K562 (cell line): Measurements from ENCODE around the gene JUND. TPM values are rescaled to one million over a fixed set of nuclear protein-coding genes. Genes with fewer than 3 reads are reported as not detected.

Experiments
- CBX1 ChIP-seq: sonication (generic); IDR thresholded peaks from 2 replicates; pipeline ENCODE4 v1.6.1; 2016; ENCODE audit warnings: antibody characterized with exemption, low read depth, mild to moderate bottlenecking
- FOXA3 ChIP-seq, 2 experiments: fragments of 450-650 bp in 1 of 2; sonication (generic) in 1 of 2; formaldehyde crosslinking; IDR thresholded peaks in 1 of 2; conservative IDR thresholded peaks in 1 of 2; 2 replicates each; pipeline versions ENCODE4 v1.4.0 to v1.8.0; 2020 to 2022; ENCODE audit warnings: mild to moderate bottlenecking in 2 of 2, missing genetic modification reagents in 1 of 2
- HNRNPLL ChIP-seq: fragments of 200-400 bp; formaldehyde crosslinking; IDR thresholded peaks from 2 replicates; pipeline ENCODE4 v1.6.1; 2017; ENCODE audit warnings: low read length, low read depth, mild to moderate bottlenecking; ENCODE audit not compliant: poor library complexity, severe bottlenecking
- KAT7 ChIP-seq: sonication (generic); formaldehyde crosslinking; IDR thresholded peaks from 2 replicates; pipeline ENCODE4 v1.8.0; 2022; ENCODE audit warnings: missing genetic modification reagents, mild to moderate bottlenecking, borderline replicate concordance
- SMARCB1 ChIP-seq: IDR thresholded peaks from 2 replicates; pipeline ENCODE4 v1.6.1; 2011; ENCODE audit warnings: improper control_type of control experiment, low read depth; ENCODE audit not compliant: insufficient read length
- TCF3 ChIP-seq: sonication (generic); formaldehyde crosslinking; IDR thresholded peaks from 2 replicates; pipeline ENCODE4 v1.4.0; 2020; ENCODE audit warnings: mild to moderate bottlenecking, missing genetic modification reagents
- ZNF445 ChIP-seq: fragments of 250-450 bp; sonication (Bioruptor Pico); IDR thresholded peaks from 2 replicates; pipeline ENCODE4 v1.4.0; 2020; ENCODE audit warnings: low read depth, mild to moderate bottlenecking, moderate library complexity
- ZNF77 ChIP-seq: fragments of 250-450 bp; sonication (Bioruptor Pico); IDR thresholded peaks from 2 replicates; pipeline ENCODE4 v1.5.0; 2020
- polyA plus RNA-seq, 8 experiments: library from polyadenylated mRNA; depleted of rRNA in 4 of 8; stranded (reverse) in 5 of 8; unstranded in 3 of 8; fragments of >200 nt; fragmentation: Nextera tagmentation in 2 of 8; fragmentation: Illumina TruSeq in 1 of 8; extraction: Ambion mirVana in 2 of 8; extraction: Trizol in 1 of 8; gene quantifications; 2 replicates each; pipeline versions ENCODE4 v1.2.1 to v1.2.3, GENCODE V29; 2011 to 2014; ENCODE audit warnings: inconsistent platforms in 1 of 8, missing spikeins in 1 of 8
- total RNA-seq, 7 experiments: library from RNA; depleted of rRNA in 6 of 7; stranded (reverse); fragments of >200 nt in 6 of 7; fragmentation: Illumina TruSeq in 2 of 7; extraction: Trizol in 2 of 7; gene quantifications; 2 replicates each; pipeline versions ENCODE4 v1.2.1 to v1.2.3, GENCODE V29; 2011 to 2021; ENCODE audit warnings: low replicate concordance in 1 of 7
- TF ChIP-seq, protein P1 (sequence below): fragments of 450-650 bp; IDR thresholded peaks from 2 replicates; pipeline ENCODE4 v1.6.1; 2016; ENCODE audit warnings: missing biosample characterization, missing genetic modification characterization
- TF ChIP-seq, protein P2 (sequence below): fragments of 250-450 bp; sonication (Bioruptor Pico); IDR thresholded peaks from 2 replicates; pipeline ENCODE4 v1.8.0; 2022; ENCODE audit warnings: inconsistent platforms, mild to moderate bottlenecking, moderate library complexity, borderline replicate concordance
- TF ChIP-seq, protein P3 (sequence below), 2 experiments: IDR thresholded peaks; 2 replicates each; pipeline ENCODE4 v1.6.1; 2012; ENCODE audit warnings: improper control_type of control experiment in 2 of 2, low read depth in 2 of 2, low read length in 2 of 2, borderline replicate concordance in 1 of 2
- TF ChIP-seq, protein P4 (sequence below), 2 experiments: fragments of 450-650 bp; IDR thresholded peaks; 2 replicates each; pipeline ENCODE4 v1.6.1; 2018; ENCODE audit warnings: mild to moderate bottlenecking in 2 of 2, low read depth in 1 of 2; ENCODE audit not compliant: partially characterized antibody in 2 of 2
- TF ChIP-seq, protein P5 (sequence below): fragments of 250-450 bp; sonication (Bioruptor Pico); IDR thresholded peaks from 2 replicates; pipeline ENCODE4 v1.9.0; 2021; ENCODE audit warnings: mild to moderate bottlenecking, inconsistent platforms

The JUND gene
- total and polyA plus RNA-seq, 9 of the 15 experiments (the other 6 are each of a cell fraction or from before 2014, with no cell fraction given): 6.4 to 286 (median 42.3) TPM

DNA sequence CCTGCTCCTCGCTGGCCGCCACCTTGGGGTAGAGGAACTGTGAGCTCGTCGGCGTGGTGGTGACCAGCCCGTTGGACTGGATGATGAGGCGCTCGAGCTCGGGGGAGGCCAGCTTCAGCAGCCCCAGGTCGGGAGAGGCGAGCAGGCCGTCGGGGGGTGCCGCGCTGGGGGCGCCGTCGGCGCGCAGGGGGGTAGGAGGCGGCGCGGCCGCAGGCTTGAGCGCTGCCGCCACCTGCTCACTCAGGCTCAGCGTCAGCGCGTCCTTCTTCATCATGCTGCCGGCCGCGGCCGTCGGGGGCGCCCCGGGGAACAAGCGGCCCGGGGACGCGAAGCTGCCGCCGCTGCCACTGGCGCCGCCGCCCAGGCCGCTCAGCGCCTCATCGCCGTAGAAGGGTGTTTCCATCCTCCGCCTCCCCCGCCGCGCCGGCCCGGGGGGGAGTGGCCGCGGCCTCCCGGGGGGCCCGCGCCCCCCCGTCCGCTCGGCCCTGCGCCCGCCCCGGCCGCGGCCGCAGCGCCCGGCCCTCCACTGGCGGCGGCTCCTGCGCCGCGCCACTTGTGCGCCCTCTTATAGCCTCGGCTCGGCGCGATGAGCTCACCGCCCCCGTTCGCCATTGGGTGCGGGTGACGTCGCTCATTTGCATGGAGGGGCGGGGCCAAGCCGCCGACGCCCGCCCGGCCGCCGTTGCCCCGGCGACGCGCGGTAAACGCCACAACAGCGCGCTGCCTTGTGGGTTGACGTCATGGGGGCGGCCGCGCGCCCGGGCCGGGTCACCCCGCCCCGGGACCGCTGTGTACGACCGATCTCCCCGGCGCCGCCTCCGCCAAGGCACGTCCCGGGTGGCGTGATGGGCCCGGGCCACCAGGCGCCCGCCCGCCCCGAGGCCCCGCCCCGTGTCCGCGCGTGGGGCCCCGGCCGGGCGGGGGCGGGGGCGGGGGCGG is at the start of gene JUND (continued):
- TF ChIP-seq, protein P1, sequence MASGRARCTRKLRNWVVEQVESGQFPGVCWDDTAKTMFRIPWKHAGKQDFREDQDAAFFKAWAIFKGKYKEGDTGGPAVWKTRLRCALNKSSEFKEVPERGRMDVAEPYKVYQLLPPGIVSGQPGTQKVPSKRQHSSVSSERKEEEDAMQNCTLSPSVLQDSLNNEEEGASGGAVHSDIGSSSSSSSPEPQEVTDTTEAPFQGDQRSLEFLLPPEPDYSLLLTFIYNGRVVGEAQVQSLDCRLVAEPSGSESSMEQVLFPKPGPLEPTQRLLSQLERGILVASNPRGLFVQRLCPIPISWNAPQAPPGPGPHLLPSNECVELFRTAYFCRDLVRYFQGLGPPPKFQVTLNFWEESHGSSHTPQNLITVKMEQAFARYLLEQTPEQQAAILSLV (tag): no peak
- no peak; a peak in 1 of 4 replicates for TF ChIP-seq FOXA3 (CRISPR knock-in tag; conservative IDR thresholded peaks at IDR 0.05 in 1 of 2, IDR thresholded peaks at IDR 0.05 in 1 of 2)
- TF ChIP-seq, protein P2, sequence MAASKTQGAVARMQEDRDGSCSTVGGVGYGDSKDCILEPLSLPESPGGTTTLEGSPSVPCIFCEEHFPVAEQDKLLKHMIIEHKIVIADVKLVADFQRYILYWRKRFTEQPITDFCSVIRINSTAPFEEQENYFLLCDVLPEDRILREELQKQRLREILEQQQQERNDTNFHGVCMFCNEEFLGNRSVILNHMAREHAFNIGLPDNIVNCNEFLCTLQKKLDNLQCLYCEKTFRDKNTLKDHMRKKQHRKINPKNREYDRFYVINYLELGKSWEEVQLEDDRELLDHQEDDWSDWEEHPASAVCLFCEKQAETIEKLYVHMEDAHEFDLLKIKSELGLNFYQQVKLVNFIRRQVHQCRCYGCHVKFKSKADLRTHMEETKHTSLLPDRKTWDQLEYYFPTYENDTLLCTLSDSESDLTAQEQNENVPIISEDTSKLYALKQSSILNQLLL: no peak
- TF ChIP-seq, protein P3, sequence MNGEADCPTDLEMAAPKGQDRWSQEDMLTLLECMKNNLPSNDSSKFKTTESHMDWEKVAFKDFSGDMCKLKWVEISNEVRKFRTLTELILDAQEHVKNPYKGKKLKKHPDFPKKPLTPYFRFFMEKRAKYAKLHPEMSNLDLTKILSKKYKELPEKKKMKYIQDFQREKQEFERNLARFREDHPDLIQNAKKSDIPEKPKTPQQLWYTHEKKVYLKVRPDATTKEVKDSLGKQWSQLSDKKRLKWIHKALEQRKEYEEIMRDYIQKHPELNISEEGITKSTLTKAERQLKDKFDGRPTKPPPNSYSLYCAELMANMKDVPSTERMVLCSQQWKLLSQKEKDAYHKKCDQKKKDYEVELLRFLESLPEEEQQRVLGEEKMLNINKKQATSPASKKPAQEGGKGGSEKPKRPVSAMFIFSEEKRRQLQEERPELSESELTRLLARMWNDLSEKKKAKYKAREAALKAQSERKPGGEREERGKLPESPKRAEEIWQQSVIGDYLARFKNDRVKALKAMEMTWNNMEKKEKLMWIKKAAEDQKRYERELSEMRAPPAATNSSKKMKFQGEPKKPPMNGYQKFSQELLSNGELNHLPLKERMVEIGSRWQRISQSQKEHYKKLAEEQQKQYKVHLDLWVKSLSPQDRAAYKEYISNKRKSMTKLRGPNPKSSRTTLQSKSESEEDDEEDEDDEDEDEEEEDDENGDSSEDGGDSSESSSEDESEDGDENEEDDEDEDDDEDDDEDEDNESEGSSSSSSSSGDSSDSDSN (IDR thresholded peaks at IDR 0.05; ENCODE audit: borderline replicate concordance in 1 of 2, low read depth in 2 of 2, low read length in 2 of 2): peak; percentile 96 to 97
- TF ChIP-seq, protein P4, sequence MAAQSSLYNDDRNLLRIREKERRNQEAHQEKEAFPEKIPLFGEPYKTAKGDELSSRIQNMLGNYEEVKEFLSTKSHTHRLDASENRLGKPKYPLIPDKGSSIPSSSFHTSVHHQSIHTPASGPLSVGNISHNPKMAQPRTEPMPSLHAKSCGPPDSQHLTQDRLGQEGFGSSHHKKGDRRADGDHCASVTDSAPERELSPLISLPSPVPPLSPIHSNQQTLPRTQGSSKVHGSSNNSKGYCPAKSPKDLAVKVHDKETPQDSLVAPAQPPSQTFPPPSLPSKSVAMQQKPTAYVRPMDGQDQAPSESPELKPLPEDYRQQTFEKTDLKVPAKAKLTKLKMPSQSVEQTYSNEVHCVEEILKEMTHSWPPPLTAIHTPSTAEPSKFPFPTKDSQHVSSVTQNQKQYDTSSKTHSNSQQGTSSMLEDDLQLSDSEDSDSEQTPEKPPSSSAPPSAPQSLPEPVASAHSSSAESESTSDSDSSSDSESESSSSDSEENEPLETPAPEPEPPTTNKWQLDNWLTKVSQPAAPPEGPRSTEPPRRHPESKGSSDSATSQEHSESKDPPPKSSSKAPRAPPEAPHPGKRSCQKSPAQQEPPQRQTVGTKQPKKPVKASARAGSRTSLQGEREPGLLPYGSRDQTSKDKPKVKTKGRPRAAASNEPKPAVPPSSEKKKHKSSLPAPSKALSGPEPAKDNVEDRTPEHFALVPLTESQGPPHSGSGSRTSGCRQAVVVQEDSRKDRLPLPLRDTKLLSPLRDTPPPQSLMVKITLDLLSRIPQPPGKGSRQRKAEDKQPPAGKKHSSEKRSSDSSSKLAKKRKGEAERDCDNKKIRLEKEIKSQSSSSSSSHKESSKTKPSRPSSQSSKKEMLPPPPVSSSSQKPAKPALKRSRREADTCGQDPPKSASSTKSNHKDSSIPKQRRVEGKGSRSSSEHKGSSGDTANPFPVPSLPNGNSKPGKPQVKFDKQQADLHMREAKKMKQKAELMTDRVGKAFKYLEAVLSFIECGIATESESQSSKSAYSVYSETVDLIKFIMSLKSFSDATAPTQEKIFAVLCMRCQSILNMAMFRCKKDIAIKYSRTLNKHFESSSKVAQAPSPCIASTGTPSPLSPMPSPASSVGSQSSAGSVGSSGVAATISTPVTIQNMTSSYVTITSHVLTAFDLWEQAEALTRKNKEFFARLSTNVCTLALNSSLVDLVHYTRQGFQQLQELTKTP (IDR thresholded peaks at IDR 0.05; ENCODE audit: low read depth in 1 of 2, partially characterized antibody in 2 of 2): no peak
- TF ChIP-seq CBX1: peak; percentile 66; the same call in 1 of the 2 replicates
- no peak for TF ChIP-seq SMARCB1
- TF ChIP-seq ZNF445 (CRISPR knock-in tag): no peak
- TF ChIP-seq HNRNPLL: peak; percentile 86
- TF ChIP-seq KAT7 (CRISPR knock-in tag): peak; percentile 97; the same call in 1 of the 2 replicates
- TF ChIP-seq, protein P5, sequence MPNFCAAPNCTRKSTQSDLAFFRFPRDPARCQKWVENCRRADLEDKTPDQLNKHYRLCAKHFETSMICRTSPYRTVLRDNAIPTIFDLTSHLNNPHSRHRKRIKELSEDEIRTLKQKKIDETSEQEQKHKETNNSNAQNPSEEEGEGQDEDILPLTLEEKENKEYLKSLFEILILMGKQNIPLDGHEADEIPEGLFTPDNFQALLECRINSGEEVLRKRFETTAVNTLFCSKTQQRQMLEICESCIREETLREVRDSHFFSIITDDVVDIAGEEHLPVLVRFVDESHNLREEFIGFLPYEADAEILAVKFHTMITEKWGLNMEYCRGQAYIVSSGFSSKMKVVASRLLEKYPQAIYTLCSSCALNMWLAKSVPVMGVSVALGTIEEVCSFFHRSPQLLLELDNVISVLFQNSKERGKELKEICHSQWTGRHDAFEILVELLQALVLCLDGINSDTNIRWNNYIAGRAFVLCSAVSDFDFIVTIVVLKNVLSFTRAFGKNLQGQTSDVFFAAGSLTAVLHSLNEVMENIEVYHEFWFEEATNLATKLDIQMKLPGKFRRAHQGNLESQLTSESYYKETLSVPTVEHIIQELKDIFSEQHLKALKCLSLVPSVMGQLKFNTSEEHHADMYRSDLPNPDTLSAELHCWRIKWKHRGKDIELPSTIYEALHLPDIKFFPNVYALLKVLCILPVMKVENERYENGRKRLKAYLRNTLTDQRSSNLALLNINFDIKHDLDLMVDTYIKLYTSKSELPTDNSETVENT (CRISPR knock-in tag): peak; percentile 82
- TF ChIP-seq ZNF77 (CRISPR knock-in tag): no peak
- no peak; the same call in none of the 2 replicates for TF ChIP-seq TCF3 (CRISPR knock-in tag)
